ENCODE measurements around the gene PI4KA.
"Not testable (repeated sequence)": the region's sequence is repeated elsewhere in the genome, so short reads cannot be mapped to it uniquely, and the experiment has no call there.

- TF ChIP-seq POLR2AphosphoS5, POLR2A (IDR thresholded peaks at IDR 0.05): not testable (repeated sequence)
- TF ChIP-seq, protein P1, sequence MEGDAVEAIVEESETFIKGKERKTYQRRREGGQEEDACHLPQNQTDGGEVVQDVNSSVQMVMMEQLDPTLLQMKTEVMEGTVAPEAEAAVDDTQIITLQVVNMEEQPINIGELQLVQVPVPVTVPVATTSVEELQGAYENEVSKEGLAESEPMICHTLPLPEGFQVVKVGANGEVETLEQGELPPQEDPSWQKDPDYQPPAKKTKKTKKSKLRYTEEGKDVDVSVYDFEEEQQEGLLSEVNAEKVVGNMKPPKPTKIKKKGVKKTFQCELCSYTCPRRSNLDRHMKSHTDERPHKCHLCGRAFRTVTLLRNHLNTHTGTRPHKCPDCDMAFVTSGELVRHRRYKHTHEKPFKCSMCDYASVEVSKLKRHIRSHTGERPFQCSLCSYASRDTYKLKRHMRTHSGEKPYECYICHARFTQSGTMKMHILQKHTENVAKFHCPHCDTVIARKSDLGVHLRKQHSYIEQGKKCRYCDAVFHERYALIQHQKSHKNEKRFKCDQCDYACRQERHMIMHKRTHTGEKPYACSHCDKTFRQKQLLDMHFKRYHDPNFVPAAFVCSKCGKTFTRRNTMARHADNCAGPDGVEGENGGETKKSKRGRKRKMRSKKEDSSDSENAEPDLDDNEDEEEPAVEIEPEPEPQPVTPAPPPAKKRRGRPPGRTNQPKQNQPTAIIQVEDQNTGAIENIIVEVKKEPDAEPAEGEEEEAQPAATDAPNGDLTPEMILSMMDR (IDR thresholded peaks at IDR 0.05 in 8 of 11, conservative IDR thresholded peaks at IDR 0.05 in 3 of 11) = not testable (repeated sequence)
These were observed 139.9 kb downstream of the PI4KA start for GRCh38 chr22:20718727-20719126.

Data from spleen (tissue), 7 donors.